Hepatocyte (in vitro differentiated cells): ENCODE results near the gene PRKG1. TPM values are rescaled to one million over a fixed set of nuclear protein-coding genes. Genes with fewer than 3 reads are reported as not detected.

Source experiments
- DNase-seq: peaks from one replicate; pipeline ENCODE4 v3.0.0-alpha.2; 2016; ENCODE audit warnings: low spot score
- H2AFZ ChIP-seq: fragments of 200-600 bp; sonication (generic); 2 replicates; pipeline ENCODE4 v1.6.0; 2016; ENCODE audit warnings: antibody characterized with exemption, mild to moderate bottlenecking
- H3K27ac ChIP-seq: fragments of 200-600 bp; sonication (generic); 2 replicates; pipeline ENCODE4 v1.5.1; 2016; ENCODE audit warnings: mild to moderate bottlenecking
- H3K27me3 ChIP-seq: fragments of 200-600 bp; sonication (generic); 2 replicates; pipeline ENCODE4 v1.6.1; 2016
- H3K36me3 ChIP-seq: fragments of 200-600 bp; sonication (generic); replicated peaks from 2 replicates; pipeline ENCODE4 v1.5.1; 2016; ENCODE audit warnings: low read depth; ENCODE audit not compliant: insufficient read depth
- H3K4me1 ChIP-seq: fragments of 200-600 bp; sonication (generic); 2 replicates; pipeline ENCODE4 v1.5.1; 2016; ENCODE audit warnings: mild to moderate bottlenecking, moderate library complexity; ENCODE audit not compliant: insufficient read depth
- H3K4me2 ChIP-seq: fragments of 200-600 bp; sonication (generic); 2 replicates; pipeline ENCODE4 v1.6.0; 2016
- H3K4me3 ChIP-seq: fragments of 200-600 bp; sonication (generic); 2 replicates; pipeline ENCODE4 v1.5.1; 2016; ENCODE audit warnings: mild to moderate bottlenecking
- H3K79me2 ChIP-seq: fragments of 200-600 bp; sonication (generic); 2 replicates; pipeline ENCODE4 v1.6.0; 2017; ENCODE audit warnings: mild to moderate bottlenecking
- H3K9me2 ChIP-seq: fragments of 200-600 bp; sonication (generic); replicated peaks from 2 replicates; pipeline ENCODE4 v1.6.0; 2017; ENCODE audit warnings: mild to moderate bottlenecking; ENCODE audit not compliant: insufficient read depth
- H3K9me3 ChIP-seq: fragments of 200-600 bp; sonication (generic); 2 replicates; pipeline ENCODE4 v1.5.1; 2016; ENCODE audit warnings: low read depth, mild to moderate bottlenecking
- H4K20me1 ChIP-seq: fragments of 200-600 bp; sonication (generic); 2 replicates; pipeline ENCODE4 v1.6.0; 2016; ENCODE audit warnings: mild to moderate bottlenecking; ENCODE audit not compliant: insufficient read depth, poor library complexity, severe bottlenecking
- CTCF ChIP-seq: fragments of 200-600 bp; sonication (generic); IDR thresholded peaks from 2 replicates; pipeline ENCODE4 v1.5.1; 2016; ENCODE audit warnings: antibody characterized with exemption, mild to moderate bottlenecking; ENCODE audit not compliant: poor library complexity
- EZH2 ChIP-seq: fragments of 200-600 bp; sonication (generic); IDR thresholded peaks from 2 replicates; pipeline ENCODE4 v1.6.1; 2016; ENCODE audit warnings: antibody characterized with exemption, mild to moderate bottlenecking, borderline replicate concordance
- EZH2phosphoT487 ChIP-seq: fragments of 200-600 bp; sonication (generic); IDR thresholded peaks from one replicate; pipeline ENCODE4 v1.6.1; 2018; ENCODE audit warnings: antibody characterized with exemption, mild to moderate bottlenecking, low read depth, moderate library complexity; ENCODE audit not compliant: unreplicated experiment, severe bottlenecking
- WGBS: methylation state at CpG from one replicate; pipeline ENCODE4 v1.1.6; 2016; ENCODE audit warnings: low lambda C conversion rate; ENCODE audit errors: missing lambda C conversion rate; 5-methylcytosine and 5-hydroxymethylcytosine counted together
- polyA plus RNA-seq: library from polyadenylated mRNA; unstranded; fragments of >200 nt; fragmentation: Nextera tagmentation; extraction: Ambion mirVana; gene quantifications from 2 replicates; pipeline ENCODE4 v1.2.1, GENCODE V29; 2016
- total RNA-seq: library from RNA; depleted of rRNA; stranded (reverse); fragments of >200 nt; gene quantifications from 2 replicates; pipeline ENCODE4 v1.2.3, GENCODE V29; 2014

PRKG1 gene
- total and polyA plus RNA-seq, 2 experiments from 2014 or later: 4.0 to 8.1 TPM

- no peak overlapping the region for H2AFZ ChIP-seq
- no peaks in the 10 kb centered on the region for H3K36me3 ChIP-seq
- no peaks in the 10 kb centered on the region for H3K9me3 ChIP-seq
- H3K4me1 ChIP-seq: no peaks in the 10 kb centered on the region
- H3K27ac ChIP-seq: no peak overlapping the region
- no peaks in the 10 kb centered on the region for H3K79me2 ChIP-seq
- no peaks in the 10 kb centered on the region for H3K9me2 ChIP-seq
- H3K27me3 ChIP-seq: no peaks in the 10 kb centered on the region
- 85% methylated on average over 2 of the region's 2 CpGs for WGBS
- H3K4me3 ChIP-seq: no peak overlapping the region
- no peaks in the 10 kb centered on the region for H4K20me1 ChIP-seq
- TF ChIP-seq EZH2: no peak
- TF ChIP-seq EZH2phosphoT487: no peak
- TF ChIP-seq CTCF: no peak
- H3K4me2 ChIP-seq: no peak overlapping the region
- no peak for DNase-seq
These were observed 1210.2 kb downstream of the PRKG1 start for GRCh38 chr10:52284416-52285013.

GRCh38 chr10:52287866-52288265 lies 1213.6 kb downstream of the PRKG1 start:
- Histone ChIP-seq H3K4me2 (no peak overlapping the region), H4K20me1 (no peaks in the 10 kb centered on the region), H3K36me3 (no peaks in the 10 kb centered on the region), H3K79me2 (no peaks in the 10 kb centered on the region), H3K9me3 (no peaks in the 10 kb centered on the region), H3K4me3 (no peak overlapping the region), H3K4me1 (no peaks in the 10 kb centered on the region), H3K27me3 (no peaks in the 10 kb centered on the region), H2AFZ (no peak overlapping the region), H3K27ac (no peak overlapping the region), H3K9me2 (no peaks in the 10 kb centered on the region)
- WGBS: 65% methylated on average over 1 of the region's 1 CpG
- TF ChIP-seq EZH2 (no peak), CTCF (no peak), EZH2phosphoT487 (no peak)
- no peak for DNase-seq

GRCh38 chr10:52297747-52298146 lies 1223.5 kb downstream of the PRKG1 start:
- no peaks in the 10 kb centered on the region for H3K27me3 ChIP-seq
- WGBS: 83% methylated on average over 4 of the region's 4 CpGs
- TF ChIP-seq EZH2phosphoT487 (no peak), CTCF (no peak), EZH2 (no peak)
- H3K79me2 ChIP-seq: no peaks in the 10 kb centered on the region
- no peaks in the 10 kb centered on the region for H3K36me3 ChIP-seq
- H3K4me2 ChIP-seq: no peak overlapping the region
- H3K4me3 ChIP-seq: no peak overlapping the region
- no peaks in the 10 kb centered on the region for H4K20me1 ChIP-seq
- no peaks in the 10 kb centered on the region for H3K4me1 ChIP-seq
- no peaks in the 10 kb centered on the region for H3K9me3 ChIP-seq
- H2AFZ ChIP-seq: no peak overlapping the region
- H3K27ac ChIP-seq: no peak overlapping the region
- no peaks in the 10 kb centered on the region for H3K9me2 ChIP-seq
- no peak for DNase-seq
